HG03457 (cell line): ENCODE results near the gene GALM.
A peak's percentile ranks its signal among the peaks of the same experiment; 100 is the strongest.

Experiments
- ATAC-seq: cut with Tn5 transposase; IDR thresholded peaks from one replicate; pipeline ENCODE4 v1.9.1; 2021; ENCODE audit warnings: moderate number of reproducible peaks; ENCODE audit not compliant: unreplicated experiment

The GALM gene

DNA sequence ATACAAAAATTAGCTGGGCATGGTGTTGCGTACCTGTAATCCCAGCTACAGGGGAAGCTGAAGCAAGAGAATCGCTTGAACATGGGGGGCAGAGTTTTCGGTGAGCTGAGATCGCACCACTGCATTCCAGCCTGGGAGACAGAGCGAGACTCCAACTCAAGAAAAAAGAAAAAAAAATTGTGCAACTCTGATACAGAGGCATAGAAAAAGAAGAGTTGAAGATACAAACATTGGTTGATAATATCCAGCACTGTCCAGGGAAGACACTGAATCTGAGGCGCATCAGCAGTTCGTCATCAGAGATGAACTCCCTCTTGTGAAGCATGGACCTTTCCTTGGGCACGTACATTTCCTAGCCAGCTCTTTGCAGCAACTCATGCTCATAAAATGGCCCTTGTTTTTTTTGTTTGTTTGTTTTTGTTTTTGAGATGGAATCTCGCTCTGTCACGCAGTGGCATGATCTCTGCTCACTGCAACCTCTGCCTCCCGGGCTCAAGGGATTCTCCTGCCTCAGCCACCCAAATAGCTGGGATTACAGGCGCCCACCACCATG is 16.7 kb upstream of the GALM start:
- no peak for ATAC-seq

DNA sequence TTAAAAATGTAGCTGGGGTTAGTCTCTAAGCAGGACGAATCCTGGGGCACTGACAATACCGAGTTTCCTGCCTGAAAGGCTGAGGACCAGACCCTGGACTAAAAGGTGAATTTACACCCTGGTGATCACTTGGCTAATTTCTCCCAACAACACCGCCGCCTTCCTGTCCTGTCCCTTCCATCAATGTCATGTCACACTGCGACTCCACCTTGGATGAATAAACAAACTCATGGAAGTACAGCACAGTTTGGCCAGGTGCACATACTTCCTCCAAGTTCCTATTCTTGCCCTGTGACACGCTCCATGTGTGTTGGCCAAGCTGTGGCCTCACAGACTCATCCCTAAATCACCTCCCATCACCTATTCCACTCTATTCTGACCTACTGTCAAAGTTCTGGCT is 15.9 kb upstream of the GALM start:
- no peak for ATAC-seq

DNA sequence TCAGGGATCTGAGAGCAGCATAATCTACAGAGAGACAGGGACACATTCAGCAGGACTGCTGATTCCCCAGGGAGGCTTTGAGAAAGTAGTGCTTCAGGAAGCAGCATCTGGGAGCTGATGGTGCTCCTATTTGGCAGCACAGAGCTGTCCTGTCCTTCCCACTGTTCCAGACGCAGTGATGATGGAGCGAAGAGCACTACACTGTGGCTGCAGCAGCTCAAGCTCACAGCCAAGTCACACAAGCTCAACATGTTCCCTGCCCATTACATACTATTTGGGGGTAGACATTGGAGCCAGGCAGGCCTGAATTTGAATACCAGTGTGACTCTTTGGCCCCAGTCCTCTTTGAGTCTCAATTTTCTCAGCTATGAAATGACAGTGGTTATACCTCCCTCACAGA is 15.2 kb upstream of the GALM start:
- ATAC-seq, result no peak

DNA sequence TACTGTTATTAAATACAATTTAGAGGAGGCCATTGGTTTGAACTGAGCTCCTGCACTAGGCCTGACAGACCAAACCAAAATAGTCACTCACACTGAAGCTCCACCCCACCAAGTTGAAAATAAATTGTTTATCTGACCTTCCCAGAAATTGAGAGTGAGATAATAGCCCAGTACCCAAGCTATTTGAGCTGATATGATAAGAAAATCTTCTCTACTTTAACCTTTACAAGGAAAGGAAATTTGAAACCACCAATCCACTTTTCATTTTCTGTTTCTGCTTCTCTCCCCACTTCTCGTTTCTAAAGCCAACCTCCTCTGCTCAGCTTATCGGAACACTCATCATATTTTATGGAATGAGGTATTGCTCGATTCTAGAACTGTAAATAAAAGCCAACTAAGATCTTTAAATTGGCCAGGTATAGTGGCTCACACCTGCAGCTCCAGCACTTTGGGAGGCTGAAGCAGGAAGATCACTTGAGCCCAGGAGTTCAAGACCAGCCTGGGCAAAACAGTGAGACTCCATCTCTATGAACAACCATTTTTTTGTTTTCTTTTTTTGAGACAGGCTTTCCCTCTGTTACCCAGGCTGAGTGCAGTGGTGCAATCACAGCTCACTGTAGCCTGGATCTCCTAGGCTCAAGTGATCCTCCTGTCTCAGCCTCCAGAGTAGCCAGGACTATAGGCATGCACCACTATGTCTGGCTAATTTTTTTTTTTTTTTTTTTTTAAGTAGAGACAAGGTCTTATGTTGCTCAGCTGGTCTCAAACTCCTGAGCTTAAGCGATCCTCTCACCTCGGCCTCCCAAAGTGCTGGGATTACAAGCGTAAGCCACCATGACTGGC is 13.3 kb upstream of the GALM start:
- no peak for ATAC-seq

DNA sequence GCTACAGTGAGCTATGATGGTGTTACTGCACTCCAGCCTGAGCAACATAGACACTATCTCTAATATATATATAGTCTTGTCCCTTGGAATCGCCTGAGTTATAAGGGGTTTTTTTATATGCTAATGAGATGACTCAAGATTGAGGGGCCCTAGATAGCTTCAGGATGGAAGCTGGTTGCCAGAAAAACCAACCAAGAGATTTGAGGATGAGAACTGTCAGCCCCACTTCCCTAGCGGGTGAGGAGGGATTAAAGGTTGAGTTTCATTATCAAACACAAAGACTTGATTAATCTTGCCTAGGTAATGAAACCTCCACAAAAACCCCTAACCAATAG is 12.6 kb upstream of the GALM start:
- ATAC-seq, result no peak

DNA sequence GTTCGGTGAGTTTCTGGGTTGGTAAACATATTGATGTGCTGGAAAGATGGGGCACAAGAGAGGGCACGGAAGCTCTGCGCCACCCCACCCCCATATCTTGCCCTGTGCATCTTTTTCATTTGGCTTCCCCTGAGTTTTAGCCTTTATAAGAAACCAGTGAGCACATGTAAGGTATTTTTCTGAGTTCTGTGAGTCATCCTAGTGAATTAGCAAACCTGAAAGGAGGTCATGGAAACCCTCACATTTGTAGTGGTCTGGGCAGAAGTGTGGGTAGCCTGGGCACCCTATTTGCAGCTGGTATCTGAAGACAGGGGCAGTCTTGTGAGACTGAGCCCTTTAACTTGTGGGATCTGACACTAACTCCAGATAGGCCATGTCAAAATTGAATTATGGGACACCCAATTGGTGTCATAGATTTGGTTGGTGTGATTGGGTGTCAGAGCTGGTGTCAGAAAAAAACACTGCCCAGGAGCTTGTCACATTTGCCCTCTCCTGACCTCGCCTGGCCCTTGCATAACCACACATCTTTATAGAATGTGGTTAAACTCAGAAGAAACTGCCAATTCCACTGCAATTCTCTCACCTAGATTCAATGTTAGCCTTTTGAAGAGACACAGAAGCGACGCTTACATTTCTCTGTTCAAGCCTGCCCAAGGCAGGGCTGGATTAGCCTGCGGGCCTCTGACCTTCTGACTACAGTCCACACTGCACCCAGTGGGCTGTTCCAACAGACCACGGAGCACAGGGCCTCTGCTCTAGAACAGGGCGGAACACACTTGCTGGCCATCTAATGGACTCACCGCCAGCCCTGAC is 12.0 kb upstream of the GALM start:
- no peak for ATAC-seq

DNA sequence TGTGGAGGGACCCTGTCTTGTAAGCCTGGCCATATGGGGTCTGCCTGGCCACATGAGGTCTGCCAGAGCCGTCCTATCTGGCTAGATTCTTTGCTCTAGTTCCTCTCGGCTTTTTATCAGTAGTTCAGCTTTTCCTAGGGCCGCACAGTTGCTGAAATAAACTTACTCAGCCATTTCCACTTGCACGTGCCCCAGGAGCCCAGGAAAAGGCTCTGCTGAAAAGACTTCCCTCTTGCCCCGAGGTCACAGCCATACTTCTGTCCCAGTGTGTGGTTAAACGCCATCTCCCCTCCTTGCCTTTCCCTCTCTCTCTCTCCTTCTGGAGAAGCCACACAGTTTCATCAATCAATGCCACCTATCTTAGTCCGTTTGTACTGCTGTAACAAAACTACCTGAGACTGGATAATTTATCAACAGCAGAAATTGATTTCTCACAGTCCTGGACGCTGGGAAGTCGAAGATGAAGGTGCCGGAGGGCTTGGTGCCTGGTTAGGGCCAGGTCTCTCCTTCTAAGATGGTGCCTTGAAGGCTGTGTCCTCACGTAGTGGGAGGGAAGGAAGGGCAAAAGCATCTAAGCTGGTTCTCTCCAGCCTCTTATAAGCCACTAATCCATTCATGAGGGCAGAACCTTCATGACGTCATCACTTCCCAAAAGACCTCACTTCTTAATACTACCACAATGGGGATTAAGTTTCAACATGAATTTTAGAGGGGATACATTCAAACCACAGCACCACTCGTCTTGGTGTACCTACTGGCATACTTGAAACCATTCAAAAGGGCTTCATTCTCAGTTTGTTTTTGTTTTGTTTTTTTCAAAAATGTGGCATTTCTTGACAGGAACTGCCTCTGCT is 11.2 kb upstream of the GALM start:
- no peak for ATAC-seq

DNA sequence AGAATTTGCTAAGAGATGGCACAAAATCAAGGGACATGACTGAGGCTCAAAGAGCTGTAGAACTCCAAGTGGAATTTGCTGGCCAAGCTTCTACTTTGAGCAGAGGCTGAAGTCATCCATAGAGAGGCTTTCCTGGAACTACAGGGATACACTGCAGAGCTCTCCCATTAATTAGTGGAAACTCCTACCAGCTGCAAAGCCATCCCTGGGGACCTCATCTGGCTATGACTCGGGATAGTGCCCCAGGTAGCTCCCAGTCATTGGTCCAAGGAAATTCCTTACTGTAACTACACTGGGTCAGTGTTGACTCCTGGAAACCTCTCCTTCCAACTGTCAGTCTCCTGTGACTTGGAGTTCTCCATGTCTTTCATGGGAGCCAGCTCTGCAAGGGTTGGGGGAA is 10.5 kb upstream of the GALM start:
- ATAC-seq, result no peak

DNA sequence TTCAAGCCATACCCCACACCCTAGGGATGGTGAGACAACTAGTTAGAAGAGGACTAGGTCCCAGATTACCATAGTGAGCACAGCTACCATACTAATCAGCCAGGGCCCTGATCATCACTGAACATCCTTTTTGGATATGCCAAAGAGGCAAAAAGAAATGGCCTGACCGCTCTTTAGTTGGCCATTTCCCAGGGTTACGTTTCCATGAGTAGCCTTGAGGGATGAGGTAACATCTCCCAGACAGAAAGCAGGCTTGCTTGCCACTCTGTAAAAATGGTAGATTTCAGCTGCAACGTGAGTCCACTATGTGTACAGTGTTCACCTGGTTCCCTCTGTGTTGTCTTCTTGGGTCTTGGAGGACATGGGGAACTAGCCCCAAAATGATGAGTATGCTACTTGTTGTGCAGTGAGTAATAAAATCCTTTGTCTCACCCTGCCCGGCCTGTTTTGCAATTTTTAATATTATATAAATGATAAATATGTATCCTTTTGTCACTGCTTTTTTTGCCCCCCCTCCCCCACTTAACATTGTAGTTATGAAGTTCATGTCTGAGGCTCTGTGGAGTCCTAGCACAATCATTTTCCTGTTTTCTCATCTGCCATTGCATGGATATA is 8.9 kb upstream of the GALM start:
- no peak for ATAC-seq

DNA sequence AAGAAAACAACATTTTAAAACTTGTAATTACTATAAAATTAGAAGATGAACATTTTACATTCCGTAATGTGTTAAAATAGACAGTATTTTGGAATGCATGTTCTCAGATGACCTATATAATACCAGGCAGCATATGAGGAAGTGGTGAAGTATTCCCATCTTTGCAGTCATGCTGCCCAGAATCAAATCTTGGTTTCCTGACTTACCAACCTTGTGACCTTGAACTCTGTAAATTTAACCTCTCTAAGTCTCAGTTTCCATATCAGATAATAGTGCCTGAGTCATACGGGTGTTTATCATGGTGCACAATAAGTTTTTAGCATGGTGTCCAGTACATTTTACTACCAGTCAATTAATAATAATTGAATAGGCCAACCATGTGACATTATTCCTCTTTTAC is 7.3 kb upstream of the GALM start:
- ATAC-seq, result no peak

DNA sequence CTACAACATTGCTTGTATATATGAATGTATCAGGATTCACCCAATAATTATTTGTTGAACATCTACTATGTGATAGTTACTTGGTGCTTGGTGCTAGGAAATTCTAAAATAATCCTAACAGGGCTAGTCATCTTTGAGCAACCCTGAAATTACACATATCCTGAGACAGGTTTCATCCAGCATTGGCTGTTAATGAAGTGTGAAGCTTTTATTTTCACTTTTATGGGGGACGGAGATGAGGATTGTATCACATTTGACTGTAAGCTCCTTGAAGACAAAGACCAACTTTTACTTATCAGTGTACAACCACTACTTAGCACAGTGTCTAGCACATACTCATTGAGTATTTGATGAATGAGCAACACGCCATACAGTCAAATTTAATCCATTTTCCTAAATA is 6.8 kb upstream of the GALM start:
- ATAC-seq, result no peak

DNA sequence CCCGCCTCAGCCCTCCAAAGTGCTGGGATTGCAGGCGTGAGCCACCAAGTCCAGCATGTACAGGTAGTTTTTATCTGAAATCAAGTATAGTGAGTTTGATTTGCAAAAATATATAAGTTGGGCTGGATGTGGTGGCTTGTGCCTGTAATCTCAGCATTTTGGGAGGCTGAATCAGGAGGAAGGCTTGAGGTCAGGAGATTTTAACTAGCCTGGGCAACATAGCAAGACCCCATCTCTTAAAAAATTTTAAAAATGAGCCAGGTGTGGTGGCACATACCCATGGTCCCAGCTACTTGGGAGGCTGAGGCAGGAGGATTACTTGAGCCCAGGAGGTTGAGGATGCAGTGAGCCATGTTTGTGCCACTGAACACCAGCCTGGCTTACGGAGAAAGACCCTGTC is 5.6 kb upstream of the GALM start:
- no peak for ATAC-seq

DNA sequence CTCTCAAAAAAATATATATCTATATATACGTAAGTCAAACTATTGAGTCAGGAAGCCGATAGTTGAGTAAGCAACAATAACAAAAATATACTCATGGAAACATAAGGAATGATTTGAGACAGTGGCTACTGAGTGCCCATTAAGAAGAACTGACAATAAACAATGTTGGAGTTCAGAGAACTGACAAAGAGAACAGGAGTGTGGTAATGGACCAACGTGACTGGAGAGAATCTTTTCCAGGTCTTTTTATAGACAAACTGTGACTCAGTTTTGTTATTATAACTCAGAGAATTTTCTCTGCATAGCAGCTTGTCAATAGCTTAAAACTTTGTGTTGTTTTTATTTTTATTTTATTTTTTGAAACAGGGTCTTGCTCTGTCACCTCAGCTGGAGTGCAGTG is 4.6 kb upstream of the GALM start:
- no peak for ATAC-seq

DNA sequence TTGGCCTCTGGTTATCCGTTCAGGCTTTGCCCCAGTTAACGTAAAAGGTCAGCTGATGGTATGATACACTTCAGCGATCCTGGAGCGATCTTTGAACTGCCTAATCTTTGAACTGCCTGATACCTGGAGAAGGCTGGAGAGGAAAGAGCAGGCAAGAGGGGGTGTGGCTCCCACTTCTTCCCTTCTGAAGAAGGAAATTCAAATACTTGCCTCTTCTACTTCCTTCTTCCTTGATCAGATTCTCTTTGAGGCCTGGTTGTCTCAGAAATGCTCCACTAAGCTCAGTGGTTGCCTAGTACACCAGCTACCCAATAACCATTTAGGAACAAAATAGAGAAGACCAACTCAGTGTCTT is 619 bp downstream of the GALM start:
- peak; percentile 4 for ATAC-seq

DNA sequence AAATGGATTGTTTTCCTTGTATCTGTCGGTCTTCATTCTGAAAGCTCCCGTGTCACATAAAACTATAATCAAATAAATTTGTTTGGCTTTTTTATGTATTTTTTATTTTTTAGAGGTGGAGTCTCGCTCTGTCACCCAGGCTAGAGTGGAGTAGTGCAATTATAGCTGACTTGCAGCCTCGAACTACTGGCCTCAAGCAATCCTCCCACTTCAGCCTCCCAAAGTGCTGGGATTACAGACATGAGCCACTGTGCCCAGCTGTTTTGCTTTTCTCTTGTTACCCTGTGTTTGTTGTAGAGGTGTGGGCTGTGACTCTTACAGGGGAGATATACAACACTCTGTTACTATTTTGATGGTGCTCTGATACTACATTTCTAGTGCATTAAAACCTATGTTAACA is 2.2 kb downstream of the GALM start:
- ATAC-seq, result no peak

DNA sequence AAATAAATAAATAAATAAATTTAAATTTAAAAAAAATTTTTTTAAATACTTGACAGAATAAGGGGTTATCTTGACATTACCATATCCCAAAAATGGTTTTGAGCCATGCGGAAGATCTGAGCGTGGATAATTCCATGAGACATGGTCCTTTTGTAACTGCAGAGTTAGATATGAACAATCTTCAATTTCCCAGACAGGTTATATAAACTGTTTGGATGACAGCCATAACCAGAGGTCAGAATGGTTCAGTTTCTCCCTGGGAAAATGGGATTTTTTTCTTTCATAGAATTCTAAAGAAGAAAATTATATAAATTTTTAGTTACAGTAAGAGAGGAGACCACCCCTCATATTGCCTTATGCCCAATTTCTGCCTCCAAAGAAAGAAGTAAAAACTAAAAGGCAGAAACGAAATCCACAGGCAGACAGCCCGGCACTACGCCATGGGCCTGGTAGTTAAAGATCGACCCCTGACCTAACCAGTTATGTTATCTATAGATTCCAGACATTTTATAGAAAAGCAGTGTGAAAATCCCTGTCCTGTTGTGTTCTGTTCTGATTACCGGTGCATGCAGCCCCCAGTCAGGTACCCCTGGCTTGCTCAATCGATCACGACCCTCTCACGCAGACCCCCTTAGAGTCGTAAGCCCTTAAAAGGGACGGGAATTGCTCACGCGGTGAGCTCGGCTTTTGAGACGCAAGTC is 3.0 kb downstream of the GALM start:
- no peak for ATAC-seq

DNA sequence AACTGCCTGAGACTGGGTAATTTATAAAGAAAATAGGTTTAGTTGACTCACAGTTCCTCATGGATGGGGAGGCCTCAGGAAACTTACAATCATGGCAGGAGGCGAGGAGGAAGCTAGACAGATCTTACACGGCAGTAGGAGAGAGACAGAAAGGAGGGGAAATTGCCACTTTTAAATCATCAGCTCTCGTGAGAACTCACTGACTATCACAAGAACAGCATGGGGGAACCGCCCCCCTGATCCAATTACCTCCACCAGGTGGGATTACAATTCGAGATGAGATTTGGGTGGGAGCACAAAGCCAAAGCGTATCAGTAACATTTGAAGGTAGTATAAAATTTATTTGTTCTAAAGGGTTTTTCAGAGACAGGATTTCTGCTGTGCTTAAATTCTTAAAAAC is 5.4 kb downstream of the GALM start:
- no peak for ATAC-seq

DNA sequence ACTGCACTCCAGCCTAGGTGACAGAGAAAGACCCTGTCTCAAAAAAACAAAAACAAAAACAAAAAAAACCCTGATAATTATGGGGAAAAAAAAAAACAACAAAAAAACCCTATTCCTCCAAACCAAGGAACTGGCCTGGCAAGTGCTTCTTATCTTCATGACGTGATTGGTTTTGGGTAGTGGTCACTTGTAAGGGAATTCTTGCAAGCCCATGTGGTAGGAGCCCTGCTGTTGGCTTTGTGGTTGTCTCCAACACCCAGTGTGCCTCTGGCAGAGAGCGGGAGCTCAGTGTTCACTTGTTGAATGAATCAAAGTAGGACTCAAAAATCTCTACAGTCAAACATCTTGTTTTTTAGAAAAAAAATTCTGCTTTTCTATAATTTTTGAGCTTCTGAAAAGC is 6.0 kb downstream of the GALM start:
- no peak for ATAC-seq

DNA sequence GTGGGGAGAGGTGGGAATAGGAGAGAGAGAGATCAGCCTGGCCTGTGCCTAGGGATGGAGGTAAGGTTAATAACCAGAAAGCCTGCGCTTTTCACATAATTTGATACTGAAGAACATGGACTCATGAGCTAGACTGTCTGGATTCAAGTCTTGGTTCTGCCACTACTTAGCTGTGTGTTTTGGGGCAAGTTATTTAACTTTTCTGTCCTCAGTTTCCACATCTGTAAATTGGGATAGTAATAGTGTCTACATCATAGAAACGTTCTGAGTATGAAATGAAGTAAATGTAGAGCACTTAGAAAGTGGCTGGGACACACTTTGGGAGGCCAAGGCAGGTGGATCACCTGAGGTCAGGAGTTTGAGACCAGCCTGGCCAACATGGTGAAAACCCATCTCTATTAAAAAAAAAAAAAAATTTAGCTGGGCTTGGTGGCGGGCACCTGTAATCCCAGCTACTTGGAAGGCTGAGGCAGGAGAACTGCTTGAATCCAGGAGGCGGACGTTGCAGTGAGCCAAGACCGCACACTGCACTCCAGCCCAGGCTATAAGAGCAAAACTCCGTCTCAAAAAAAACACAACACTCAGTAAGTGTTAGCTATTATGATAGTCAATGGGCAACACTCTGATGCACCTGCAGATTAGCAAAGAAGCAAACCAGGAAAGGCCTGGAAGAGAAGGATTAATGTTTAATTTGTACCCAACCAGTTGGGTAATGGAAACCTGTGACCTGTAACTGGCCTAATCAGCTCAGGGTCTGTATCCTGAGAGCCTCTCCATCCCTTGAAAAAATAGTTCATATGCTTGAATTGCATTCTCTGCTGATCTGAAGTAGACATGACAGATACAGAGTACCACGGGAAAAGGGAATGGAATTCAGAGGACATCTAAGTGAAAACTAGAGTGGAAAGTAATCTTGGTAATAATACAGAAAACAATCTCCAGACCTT is 6.8 kb downstream of the GALM start:
- no peak for ATAC-seq
